ENCODE measurements around the gene OMP.

OMP gene

GRCh38 chr11:77124488-77124887 is 21.8 kb downstream of the OMP start:
- no peak for TF ChIP-seq CTCF (IDR thresholded peaks at IDR 0.05)
- Histone ChIP-seq H3K27ac (no peak overlapping the region), H3K4me3 (no peak overlapping the region)
- DNase-seq (ENCODE audit: low spot score): no peak

GRCh38 chr11:77125191-77125590 is 22.6 kb downstream of the OMP start:
- DNase-seq (ENCODE audit: low spot score): no peak
- no peak for TF ChIP-seq CTCF (IDR thresholded peaks at IDR 0.05)
- Histone ChIP-seq H3K4me3 (no peak overlapping the region), H3K27ac (no peak overlapping the region)

GRCh38 chr11:77125695-77126094 is 23.1 kb downstream of the OMP start:
- H3K4me3 ChIP-seq: no peak overlapping the region
- no peak for DNase-seq (ENCODE audit: low spot score)
- no peak for TF ChIP-seq CTCF (IDR thresholded peaks at IDR 0.05)
- no peak overlapping the region for H3K27ac ChIP-seq

- no peak for TF ChIP-seq CTCF (IDR thresholded peaks at IDR 0.05)
- no peak for DNase-seq (ENCODE audit: low spot score)
- no peak overlapping the region for H3K4me3 ChIP-seq
- no peak overlapping the region for H3K27ac ChIP-seq
These were observed 23.6 kb downstream of the OMP start for GRCh38 chr11:77126156-77126775.

- Histone ChIP-seq H3K4me3 (peak overlapping the region; percentile 66), H3K27ac (no peak overlapping the region)
- TF ChIP-seq CTCF (IDR thresholded peaks at IDR 0.05): no peak
- DNase-seq (ENCODE audit: low spot score): no peak
These were observed 24.2 kb downstream of the OMP start for GRCh38 chr11:77126861-77127234.

GRCh38 chr11:77127235-77127911 is 24.7 kb downstream of the OMP start:
- Histone ChIP-seq H3K27ac (no peak overlapping the region), H3K4me3 (peak overlapping the region; percentile 66)
- peak; percentile 100 for TF ChIP-seq CTCF (IDR thresholded peaks at IDR 0.05)
- DNase-seq (ENCODE audit: low spot score): no peak
